EH (cell line): ENCODE measurements around the gene NDUFA11.

Experiments
- DNase-seq: peaks from one replicate; pipeline ENCODE4 v3.0.0-alpha.2; 2015; ENCODE audit warnings: low read depth

The NDUFA11 gene

GRCh38 chr19:5908773-5909442, 5.3 kb upstream of the NDUFA11 start:
- DNase-seq, result no peak

- DNase-seq, result no peak
These were observed 3.7 kb upstream of the NDUFA11 start for GRCh38 chr19:5907241-5907640.

- DNase-seq, result no peak
These were observed 1.7 kb upstream of the NDUFA11 start for GRCh38 chr19:5905114-5905778.

- DNase-seq, result peak; percentile 100
These were observed 943 bp upstream of the NDUFA11 start, which contains the start of gene VMAC for GRCh38 chr19:5904352-5905113. Gene VMAC, plus strand, starts transcription at chr19:5904872. Its CDS starts 19 bp downstream, at chr19:5904891.

GRCh38 chr19:5903056-5903623, 450 bp downstream of the NDUFA11 start:
- peak; percentile 69 for DNase-seq

GRCh38 chr19:5900976-5901375, 2.6 kb downstream of the NDUFA11 start:
- no peak for DNase-seq

- DNase-seq, result no peak
These were observed 3.7 kb downstream of the NDUFA11 start for GRCh38 chr19:5899728-5900526.

- DNase-seq, result no peak
These were observed 6.2 kb downstream of the NDUFA11 start for GRCh38 chr19:5897189-5897969.

GRCh38 chr19:5896365-5897076, 7.1 kb downstream of the NDUFA11 start:
- DNase-seq, result no peak

GRCh38 chr19:5895890-5896289, 7.7 kb downstream of the NDUFA11 start:
- DNase-seq, result no peak

GRCh38 chr19:5895409-5895808, 8.2 kb downstream of the NDUFA11 start:
- no peak for DNase-seq

- no peak for DNase-seq
These were observed 8.8 kb downstream of the NDUFA11 start for GRCh38 chr19:5894704-5895349.

- no peak for DNase-seq
These were observed 9.5 kb downstream of the NDUFA11 start for GRCh38 chr19:5893907-5894703.

GRCh38 chr19:5893296-5893903, 10.2 kb downstream of the NDUFA11 start:
- DNase-seq, result no peak

GRCh38 chr19:5892772-5893275, 10.8 kb downstream of the NDUFA11 start:
- no peak for DNase-seq

GRCh38 chr19:5891938-5892771, 11.4 kb downstream of the NDUFA11 start:
- peak; percentile 63 for DNase-seq

- no peak for DNase-seq
These were observed 12.0 kb downstream of the NDUFA11 start for GRCh38 chr19:5891572-5891937.
